Activated CD8-positive, alpha-beta memory T cell treated with anti-CD3 and anti-CD28 coated beads, Interleukin-2, amount 50 U/mL, for 24 hours (primary cell): ENCODE measurements around the gene FN3KRP.

Experiments used
- DNase-seq: peaks from one replicate; pipeline ENCODE4 v3.0.0-alpha.2; 2020; ENCODE audit errors: extremely low read depth

FN3KRP gene

GRCh38 chr17:82716203-82717010 is at the start of gene FN3KRP:
Gene FN3KRP, plus strand, starts transcription at chr17:82716706. Its CDS starts 50 bp downstream, at chr17:82716756.
- peak; percentile 78 for DNase-seq

GRCh38 chr17:82666931-82667667 is 49.4 kb upstream of the FN3KRP start:
- DNase-seq = no peak

GRCh38 chr17:82667668-82668000 is 48.9 kb upstream of the FN3KRP start:
- no peak for DNase-seq

GRCh38 chr17:82668024-82668630 is 48.4 kb upstream of the FN3KRP start:
- no peak for DNase-seq

GRCh38 chr17:82668631-82669099 is 47.8 kb upstream of the FN3KRP start:
- DNase-seq = no peak

- no peak for DNase-seq
Measured at GRCh38 chr17:82670661-82671450, 45.6 kb upstream of the FN3KRP start.

- no peak for DNase-seq
Measured at GRCh38 chr17:82674656-82675475, 41.6 kb upstream of the FN3KRP start.

- DNase-seq = no peak
Measured at GRCh38 chr17:82675476-82676245, 40.8 kb upstream of the FN3KRP start.

GRCh38 chr17:82677353-82677925 is 39.1 kb upstream of the FN3KRP start:
- DNase-seq = no peak

- no peak for DNase-seq
Measured at GRCh38 chr17:82678265-82678891, 38.1 kb upstream of the FN3KRP start.

- DNase-seq = no peak
Measured at GRCh38 chr17:82679586-82680465, 36.7 kb upstream of the FN3KRP start.

- no peak for DNase-seq
Measured at GRCh38 chr17:82681547-82681946, 35.0 kb upstream of the FN3KRP start.

- no peak for DNase-seq
Measured at GRCh38 chr17:82683534-82683933, 33.0 kb upstream of the FN3KRP start.

- no peak for DNase-seq
Measured at GRCh38 chr17:82684228-82684841, 32.2 kb upstream of the FN3KRP start.

- DNase-seq = no peak
Measured at GRCh38 chr17:82685291-82685690, 31.2 kb upstream of the FN3KRP start.

- no peak for DNase-seq
Measured at GRCh38 chr17:82686366-82687324, 29.9 kb upstream of the FN3KRP start.

- no peak for DNase-seq
Measured at GRCh38 chr17:82687375-82687861, 29.1 kb upstream of the FN3KRP start.
